HG03159 (cell line): ENCODE results near the gene TSHZ1.

Experiments used
- ATAC-seq: cut with Tn5 transposase; IDR thresholded peaks from one replicate; pipeline ENCODE4 v1.9.1; 2021; ENCODE audit warnings: mild to moderate bottlenecking, moderate library complexity; ENCODE audit not compliant: unreplicated experiment

Gene TSHZ1

DNA sequence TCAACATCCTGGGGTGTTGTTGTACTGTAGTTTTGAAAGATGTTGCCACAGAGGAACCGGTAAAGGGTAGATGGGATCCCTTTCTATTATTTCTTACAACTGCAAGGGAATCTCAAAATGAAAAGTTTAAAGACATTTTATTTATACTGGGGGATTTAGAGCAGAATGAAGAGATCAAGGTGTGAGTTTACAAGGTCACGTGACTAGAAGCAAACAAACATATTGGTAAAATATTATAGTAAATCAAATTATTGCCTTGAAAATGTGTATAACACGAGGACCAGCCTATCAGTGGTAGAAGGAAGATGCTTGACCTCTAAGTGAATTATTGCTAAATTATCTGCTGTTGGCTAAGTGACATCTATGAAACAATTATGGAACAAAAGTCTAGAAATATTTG is 119.7 kb downstream of the TSHZ1 start:
- ATAC-seq: no peak

DNA sequence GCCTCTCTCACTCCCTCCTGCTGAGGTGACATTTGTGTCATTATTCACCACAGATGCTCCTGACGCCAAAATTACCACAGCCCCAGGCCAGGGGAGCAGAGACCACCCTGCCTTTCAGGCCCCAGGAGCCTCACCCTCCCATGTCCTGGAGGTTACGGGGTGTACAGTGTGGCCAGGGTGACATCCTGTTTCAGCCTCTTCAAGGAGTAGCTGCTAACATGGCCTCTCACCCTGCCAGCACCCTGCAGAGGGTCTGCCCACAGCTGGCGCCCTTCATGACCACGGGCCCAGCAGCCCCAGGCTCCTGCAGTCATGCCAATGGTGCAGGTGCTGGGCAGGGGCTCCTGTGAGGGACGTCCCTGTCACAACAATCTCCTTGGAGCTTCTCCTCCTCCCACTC is 124.3 kb downstream of the TSHZ1 start:
- no peak for ATAC-seq

DNA sequence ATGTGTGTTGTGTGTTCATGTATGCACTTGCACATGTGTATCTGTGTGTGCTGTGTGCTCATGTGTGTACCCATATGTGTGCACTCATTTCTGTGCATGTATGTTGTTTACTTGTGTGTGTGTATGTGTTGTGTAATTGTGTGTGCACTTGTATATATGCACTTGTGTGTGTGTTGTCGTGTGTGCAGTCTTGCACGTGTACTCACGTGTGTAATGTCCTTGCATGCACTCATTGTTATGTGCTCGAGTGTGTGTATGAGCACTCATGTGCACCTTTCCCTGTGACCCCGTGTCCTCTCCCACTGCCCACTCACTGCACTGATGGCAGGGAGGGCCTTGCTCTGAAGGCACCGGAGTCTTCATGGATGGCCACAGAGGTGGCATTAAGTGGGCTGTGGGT is 124.9 kb downstream of the TSHZ1 start:
- no peak for ATAC-seq

DNA sequence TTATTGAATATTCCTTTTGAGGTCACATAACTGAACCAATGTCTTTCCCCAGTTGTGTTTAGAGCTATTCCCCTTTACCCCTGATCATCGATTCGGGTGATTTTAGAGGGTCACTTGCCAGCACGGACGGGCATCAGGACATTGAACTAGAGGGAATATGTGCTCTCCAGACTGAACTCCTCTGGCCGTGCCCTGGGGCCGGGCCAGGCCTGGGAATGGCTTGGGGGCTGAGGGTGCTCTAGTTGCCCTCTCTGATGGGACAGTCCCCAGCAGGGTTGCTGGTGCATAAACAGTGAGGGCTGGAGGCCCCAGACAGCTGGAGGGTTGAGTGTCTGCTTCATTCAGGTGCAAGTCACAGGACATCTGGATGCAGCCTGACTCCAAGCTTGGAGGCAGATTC is 126.2 kb downstream of the TSHZ1 start:
- ATAC-seq: no peak

DNA sequence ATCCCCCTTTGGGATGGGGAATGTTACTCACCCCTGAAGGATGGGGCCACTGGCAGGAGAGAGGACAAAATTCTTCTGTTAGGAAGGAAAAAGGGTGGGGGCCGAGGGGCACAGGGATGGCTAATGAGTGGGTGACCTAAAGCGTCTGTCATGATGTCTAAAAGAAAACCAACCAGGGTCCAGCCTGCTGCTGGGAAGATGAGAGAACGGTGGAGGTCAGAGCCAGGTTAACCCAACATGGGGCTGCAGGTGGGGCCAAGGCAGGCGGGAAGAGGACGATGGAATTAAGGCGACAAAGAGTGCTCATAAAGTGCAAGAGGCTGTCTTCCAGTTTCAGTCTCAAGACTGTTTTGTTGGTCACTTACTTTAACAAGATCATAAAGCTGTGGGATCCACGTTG is 126.8 kb downstream of the TSHZ1 start:
- ATAC-seq: no peak

DNA sequence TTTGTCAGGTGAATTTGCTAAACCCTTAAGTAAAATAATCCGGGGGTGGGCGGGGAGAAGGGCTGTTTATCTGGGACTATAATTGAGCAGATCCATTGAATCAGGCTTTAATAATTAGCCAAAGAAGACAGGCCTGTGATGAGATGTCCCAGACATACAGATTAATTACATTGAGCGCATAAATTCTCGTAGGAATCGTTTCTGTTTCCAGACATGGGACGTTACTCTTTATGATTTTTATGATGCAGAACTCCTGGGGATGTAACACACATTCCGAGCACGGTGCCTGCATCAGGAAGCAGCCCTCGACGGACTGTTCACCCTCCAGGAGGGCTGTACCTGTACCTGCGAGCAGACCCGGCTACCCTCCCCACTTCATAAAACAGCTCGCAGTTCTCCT is 128.0 kb downstream of the TSHZ1 start:
- ATAC-seq: no peak
